Lower leg skin (tissue), 3 donors: ENCODE measurements around the gene HSFX3.

Experiments
- CTCF ChIP-seq, 3 donors: fragments of 450-650 bp; IDR thresholded peaks; one replicate each; pipeline ENCODE4 v1.5.1; 2016; ENCODE audit warnings: antibody characterized with exemption in 3 of 3, mild to moderate bottlenecking in 3 of 3, moderate library complexity in 2 of 3
- POLR2A ChIP-seq, 2 donors: fragments of 450-650 bp; IDR thresholded peaks; one replicate each; pipeline ENCODE4 v1.6.1; 2016 to 2017; ENCODE audit warnings: antibody characterized with exemption in 2 of 2, mild to moderate bottlenecking in 1 of 2, moderate library complexity in 1 of 2

- no peak for TF ChIP-seq CTCF (IDR thresholded peaks at IDR 0.05)
- TF ChIP-seq POLR2A (IDR thresholded peaks at IDR 0.05) = no peak
These were observed 9.5 kb downstream of the HSFX3 start for GRCh38 chrX:149540131-149540620.
